GM18907 (cell line): ENCODE data around the gene TEDC1.

ENCODE experiments used
- ATAC-seq: cut with Tn5 transposase; IDR thresholded peaks from one replicate; pipeline ENCODE4 v1.9.1; 2021; ENCODE audit warnings: mild to moderate bottlenecking, moderate library complexity; ENCODE audit not compliant: unreplicated experiment

The TEDC1 gene

DNA sequence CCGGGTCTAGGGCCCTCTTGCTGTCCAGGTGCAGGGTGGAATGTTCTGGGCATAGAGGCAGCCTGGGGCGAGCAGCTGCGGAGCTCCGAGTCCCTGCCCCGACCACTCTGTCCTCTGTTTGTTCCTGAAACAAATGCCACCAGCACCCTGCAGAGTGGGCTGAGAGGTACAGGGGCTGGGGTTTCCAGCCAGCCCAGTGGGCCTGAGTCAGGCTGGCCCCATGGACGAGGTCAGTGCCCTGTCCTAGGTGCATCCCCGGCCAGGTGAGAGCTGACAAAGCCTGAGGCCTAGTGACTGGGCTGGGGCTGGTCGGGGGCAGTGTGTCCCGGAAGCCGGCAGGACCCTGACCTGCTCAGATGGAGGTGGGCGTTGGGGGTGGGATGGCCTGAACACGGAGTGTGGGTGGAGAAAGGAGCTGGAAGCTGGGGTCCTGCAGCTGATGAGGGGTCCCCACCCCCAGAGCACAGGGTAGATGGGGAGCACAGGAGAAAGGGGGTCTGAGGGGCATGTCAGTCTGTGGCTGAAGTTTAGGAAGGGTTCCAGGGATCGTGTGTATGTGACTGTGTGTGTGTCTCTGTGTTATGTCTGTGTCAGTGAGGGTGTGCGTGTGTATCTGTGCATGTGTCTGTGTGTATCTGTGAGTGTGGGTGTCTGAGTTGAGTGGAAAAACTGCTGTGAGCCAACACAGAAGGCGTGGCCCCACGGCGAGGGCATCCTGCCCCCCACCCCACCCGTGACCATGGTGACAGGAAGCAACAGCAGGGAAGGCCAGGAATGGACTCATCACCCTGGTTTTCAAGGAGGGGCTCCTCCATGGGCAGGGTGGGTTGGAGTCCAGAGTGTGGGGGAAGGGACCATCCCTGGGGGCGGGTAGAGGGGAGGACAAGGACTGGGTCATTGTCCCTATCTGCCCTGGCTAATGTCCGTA is 6.7 kb upstream of the TEDC1 start:
- no peak for ATAC-seq

GRCh38 chr14:105484997-105485393 is 6.1 kb upstream of the TEDC1 start:
- ATAC-seq = no peak

GRCh38 chr14:105485739-105486162 is 5.3 kb upstream of the TEDC1 start:
- no peak for ATAC-seq

GRCh38 chr14:105486163-105486973 is 4.7 kb upstream of the TEDC1 start, which contains the start of gene CRIP1:
CRIP1 (plus strand) TSS chr14:105486886; CDS start chr14:105487260, 374 bp downstream.
- no peak for ATAC-seq

DNA sequence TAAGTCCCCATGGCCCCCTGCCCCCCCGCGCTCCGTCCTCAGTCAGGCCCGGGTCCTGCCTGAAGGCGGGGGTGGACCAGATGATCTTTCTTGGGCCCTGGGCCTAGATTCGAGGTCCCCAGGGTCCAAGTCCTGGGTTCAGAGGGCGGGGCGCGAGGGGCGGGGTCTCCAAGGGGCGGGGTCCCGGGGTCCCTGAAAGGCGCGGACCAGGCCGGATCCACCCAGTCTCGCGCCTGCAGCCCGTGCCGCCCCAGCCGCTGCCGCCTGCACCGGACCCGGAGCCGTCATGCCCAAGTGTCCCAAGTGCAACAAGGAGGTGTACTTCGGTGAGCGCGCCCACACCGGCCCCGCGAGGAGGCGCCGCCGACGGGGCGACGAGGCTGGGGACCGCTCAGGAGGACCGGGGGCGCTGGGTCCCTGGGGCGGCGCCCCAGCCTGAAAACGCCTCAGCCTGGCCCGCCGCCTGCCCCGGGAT is 4.0 kb upstream of the TEDC1 start:
- no peak for ATAC-seq

GRCh38 chr14:105487449-105487985 is 3.5 kb upstream of the TEDC1 start:
- no peak for ATAC-seq

DNA sequence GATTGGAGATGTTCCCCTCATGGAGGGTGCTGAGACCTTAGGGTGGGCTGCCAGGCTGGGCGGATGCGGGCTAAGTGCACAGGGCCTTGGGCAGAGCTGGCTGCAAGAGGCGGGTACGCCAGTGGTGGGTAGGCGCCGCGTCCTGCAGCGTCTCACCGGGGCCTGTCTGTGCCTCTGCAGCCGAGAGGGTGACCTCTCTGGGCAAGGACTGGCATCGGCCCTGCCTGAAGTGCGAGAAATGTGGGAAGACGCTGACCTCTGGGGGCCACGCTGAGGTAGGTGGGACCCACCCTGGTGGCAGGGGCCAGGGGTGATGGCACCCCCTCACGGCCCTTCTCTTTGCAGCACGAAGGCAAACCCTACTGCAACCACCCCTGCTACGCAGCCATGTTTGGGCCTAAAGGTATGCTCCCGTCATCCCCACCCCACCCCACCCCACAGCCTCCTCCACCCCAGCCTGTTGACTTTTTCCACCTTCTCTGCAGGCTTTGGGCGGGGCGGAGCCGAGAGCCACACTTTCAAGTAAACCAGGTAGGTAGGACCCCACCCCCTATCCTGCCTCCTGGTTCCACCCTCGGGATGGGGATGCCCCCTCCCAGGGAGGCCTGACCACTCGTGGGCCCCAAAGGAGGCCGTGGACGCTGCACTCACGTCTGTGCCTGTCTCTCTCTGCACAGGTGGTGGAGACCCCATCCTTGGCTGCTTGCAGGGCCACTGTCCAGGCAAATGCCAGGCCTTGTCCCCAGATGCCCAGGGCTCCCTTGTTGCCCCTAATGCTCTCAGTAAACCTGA is 2.9 kb upstream of the TEDC1 start:
- ATAC-seq = no peak

- no peak for ATAC-seq
These were observed 2.1 kb upstream of the TEDC1 start for GRCh38 chr14:105488781-105489541.

- ATAC-seq = no peak
These were observed 1.3 kb upstream of the TEDC1 start for GRCh38 chr14:105489542-105490266.

DNA sequence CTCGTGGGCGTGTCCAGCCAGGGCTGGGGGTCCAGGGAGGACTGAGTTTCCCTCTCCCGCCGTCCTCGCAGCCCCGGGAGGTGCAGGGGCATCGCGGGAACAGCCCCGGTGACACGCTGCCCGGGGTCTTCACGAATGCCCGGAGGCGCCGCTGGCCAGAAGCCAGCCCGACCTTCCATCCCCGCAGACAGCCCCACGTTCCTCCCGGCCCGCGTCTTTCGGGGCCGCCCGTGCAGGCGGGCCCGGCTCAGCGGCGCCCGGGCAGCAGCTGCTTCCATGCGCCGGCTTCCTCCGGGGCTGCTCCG is 827 bp upstream of the TEDC1 start:
- peak; percentile 0 for ATAC-seq

GRCh38 chr14:105491366-105491973 is 424 bp downstream of the TEDC1 start:
- peak; percentile 14 for ATAC-seq

GRCh38 chr14:105492031-105492970 is 1.3 kb downstream of the TEDC1 start:
- no peak for ATAC-seq

DNA sequence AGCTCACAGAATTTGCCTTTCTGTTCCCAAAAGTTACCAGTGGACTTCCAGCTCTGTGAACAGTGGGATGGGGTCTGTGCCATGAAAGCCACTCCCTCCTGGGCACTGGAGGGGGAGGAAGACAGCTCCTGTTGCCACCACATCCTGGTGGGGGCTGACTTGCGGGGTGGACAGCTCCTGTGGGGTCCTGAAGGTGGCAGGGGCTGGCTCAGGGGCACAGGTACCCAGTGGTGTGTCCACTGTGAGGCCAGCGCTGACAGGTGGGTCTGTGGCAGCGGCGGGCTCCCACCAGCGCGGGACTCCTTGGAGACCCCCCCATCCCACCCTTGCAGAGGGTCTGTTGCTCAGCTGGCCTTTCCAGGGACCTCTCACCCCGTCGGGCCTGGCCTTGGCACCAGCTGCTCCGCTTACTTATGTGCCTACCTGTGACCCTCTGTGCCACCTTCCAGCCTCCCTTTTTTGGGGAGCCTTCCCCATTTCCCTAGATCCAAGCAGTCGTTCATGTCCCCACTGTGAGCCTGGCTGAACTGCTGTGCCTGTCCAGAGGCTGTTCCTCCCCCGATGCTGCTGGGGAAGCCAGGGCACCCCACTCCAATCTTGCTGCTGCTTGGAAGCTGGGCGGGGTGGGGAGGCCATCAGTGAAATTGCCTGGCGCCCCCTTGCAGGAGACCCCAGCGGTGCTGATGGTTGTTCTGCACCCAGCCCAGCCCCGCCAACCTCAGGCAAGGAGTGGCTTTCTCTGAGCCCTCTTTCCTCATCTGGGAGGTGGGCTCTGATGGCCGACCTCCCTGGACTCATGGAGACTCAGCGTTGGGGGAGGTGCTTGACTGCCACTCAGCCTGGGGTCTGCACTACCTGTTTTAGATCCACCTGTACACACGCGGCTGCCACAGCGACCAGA is 2.2 kb downstream of the TEDC1 start:
- no peak for ATAC-seq

DNA sequence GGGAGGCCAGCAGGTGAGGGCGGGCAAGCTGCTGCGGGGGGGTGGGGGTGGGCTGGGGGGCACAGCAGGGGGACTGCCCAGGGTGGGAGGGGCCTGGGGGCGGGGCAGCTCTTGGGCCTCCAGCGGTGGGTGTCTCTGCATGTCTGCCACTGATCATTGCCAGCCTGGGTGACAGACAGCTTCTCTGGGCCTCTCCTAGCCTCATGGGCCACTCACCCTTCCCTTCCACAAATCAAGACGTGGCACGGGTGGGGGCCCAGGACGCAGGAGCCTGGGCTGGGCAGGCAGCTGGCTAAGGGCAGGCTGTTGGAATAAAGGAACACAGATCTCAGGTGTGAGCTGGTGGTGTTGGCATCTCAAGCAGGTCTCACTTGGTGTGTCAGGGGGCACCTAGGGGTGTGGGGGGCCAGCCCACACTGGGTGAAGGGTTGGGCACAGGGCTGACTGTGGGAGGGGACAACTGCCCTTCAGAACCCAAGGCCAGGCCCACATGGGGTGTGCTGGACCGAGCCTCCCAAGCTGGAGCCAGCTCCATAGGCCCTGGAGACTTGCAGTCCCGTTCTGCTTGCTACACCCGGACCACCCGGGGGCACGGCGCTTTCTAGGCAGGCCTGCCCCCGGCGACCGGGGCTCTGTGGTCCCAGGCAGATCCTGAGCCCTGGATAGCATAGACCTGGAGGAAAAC is 3.0 kb downstream of the TEDC1 start:
- ATAC-seq = no peak

- no peak for ATAC-seq
These were observed 3.5 kb downstream of the TEDC1 start for GRCh38 chr14:105494606-105494929.
